OCI-LY7 (cell line): ENCODE results near the gene TSTD2.

Experiments used
- CTCF ChIP-seq: fragments of 200-600 bp; sonication (generic); conservative IDR thresholded peaks from 2 replicates; pipeline ENCODE4 v1.5.1; 2014; ENCODE audit warnings: mild to moderate bottlenecking, antibody characterized with exemption, low read length, moderate library complexity, mixed read lengths
- EZH2phosphoT487 ChIP-seq: fragments of 200-600 bp; sonication (generic); IDR thresholded peaks from 2 replicates; pipeline ENCODE4 v1.6.1; 2018; ENCODE audit warnings: low read depth, borderline replicate concordance, mild to moderate bottlenecking, mixed run types, antibody characterized with exemption, low read length, moderate library complexity, mixed read lengths

- TF ChIP-seq CTCF = no peak
- no peak for TF ChIP-seq EZH2phosphoT487
Measured at GRCh38 chr9:97567894-97568202, 65.3 kb downstream of the TSTD2 start.
